GM21723 (cell line): ENCODE results near the gene PIKFYVE.
A peak's percentile ranks its signal among the peaks of the same experiment; 100 is the strongest.
"Not testable (repeated sequence)": the region's sequence is repeated elsewhere in the genome, so short reads cannot be mapped to it uniquely, and the experiment has no call there.

Experiments used
- ATAC-seq: cut with Tn5 transposase; IDR thresholded peaks from one replicate; pipeline ENCODE4 v1.9.1; 2021; ENCODE audit warnings: mild to moderate bottlenecking, moderate library complexity; ENCODE audit not compliant: unreplicated experiment

Gene PIKFYVE

GRCh38 chr2:208296610-208297009 is 30.6 kb downstream of the PIKFYVE start:
- no peak for ATAC-seq

- no peak for ATAC-seq
Measured at GRCh38 chr2:208297961-208298360, 31.9 kb downstream of the PIKFYVE start.

- no peak for ATAC-seq
Measured at GRCh38 chr2:208300847-208301618, 35.0 kb downstream of the PIKFYVE start.

- no peak for ATAC-seq
Measured at GRCh38 chr2:208304157-208304556, 38.1 kb downstream of the PIKFYVE start.

GRCh38 chr2:208304695-208305094 is 38.6 kb downstream of the PIKFYVE start:
- ATAC-seq: no peak

- no peak for ATAC-seq
Measured at GRCh38 chr2:208306291-208306690, 40.2 kb downstream of the PIKFYVE start.

GRCh38 chr2:208311321-208311720 is 45.3 kb downstream of the PIKFYVE start:
- peak; percentile 68 for ATAC-seq

- ATAC-seq: peak; percentile 51
Measured at GRCh38 chr2:208311954-208312353, 45.9 kb downstream of the PIKFYVE start.

- peak; percentile 66 for ATAC-seq
Measured at GRCh38 chr2:208315081-208315788, 49.2 kb downstream of the PIKFYVE start.

GRCh38 chr2:208318127-208318526 is 52.1 kb downstream of the PIKFYVE start:
- no peak for ATAC-seq

- peak; percentile 43 for ATAC-seq
Measured at GRCh38 chr2:208319391-208319790, 53.3 kb downstream of the PIKFYVE start.

- peak; percentile 91 for ATAC-seq
Measured at GRCh38 chr2:208320686-208321085, 54.6 kb downstream of the PIKFYVE start.

GRCh38 chr2:208326016-208326415 is 60.0 kb downstream of the PIKFYVE start:
- no peak for ATAC-seq

GRCh38 chr2:208329485-208329884 is 63.4 kb downstream of the PIKFYVE start:
- ATAC-seq: no peak

- no peak for ATAC-seq
Measured at GRCh38 chr2:208334230-208334629, 68.2 kb downstream of the PIKFYVE start.

GRCh38 chr2:208346756-208347155 is 80.7 kb downstream of the PIKFYVE start:
- no peak for ATAC-seq

- ATAC-seq: no peak
Measured at GRCh38 chr2:208350610-208351009, 84.6 kb downstream of the PIKFYVE start.

GRCh38 chr2:208352644-208353567 is 86.9 kb downstream of the PIKFYVE start:
- ATAC-seq: no peak

- no peak for ATAC-seq
Measured at GRCh38 chr2:208354964-208355381, 88.9 kb downstream of the PIKFYVE start.

- ATAC-seq: not testable (repeated sequence)
Measured at GRCh38 chr2:208356420-208356819, 90.4 kb downstream of the PIKFYVE start.
